Cardiac septum (tissue), 1 donor: ENCODE measurements around the gene CDK17. TPM values are rescaled to one million over a fixed set of nuclear protein-coding genes. Genes with fewer than 3 reads are reported as not detected.

Experiments used
- DNase-seq: peaks from one replicate; pipeline ENCODE4 v3.0.0-alpha.2; 2020; ENCODE audit warnings: low spot score
- intact Hi-C: fragments of 100-400 bp; cut with DNase I; formaldehyde crosslinking; loops from one replicate; pipeline ENCODE4 v1.14.0; 2022
- total RNA-seq: library from RNA; stranded (reverse); fragmentation: NEBNext Ultra II Directional; extraction: Animal tissue kit (Norgen Biotek cat#: 25700); gene quantifications from one replicate; pipeline ENCODE4 v1.2.1, GENCODE V29; 2021
- donor health status: DM: no; HTN: no; CAD: no.

Gene CDK17
- total RNA-seq, 1 donor from 2014 or later = 22.9 TPM

DNA sequence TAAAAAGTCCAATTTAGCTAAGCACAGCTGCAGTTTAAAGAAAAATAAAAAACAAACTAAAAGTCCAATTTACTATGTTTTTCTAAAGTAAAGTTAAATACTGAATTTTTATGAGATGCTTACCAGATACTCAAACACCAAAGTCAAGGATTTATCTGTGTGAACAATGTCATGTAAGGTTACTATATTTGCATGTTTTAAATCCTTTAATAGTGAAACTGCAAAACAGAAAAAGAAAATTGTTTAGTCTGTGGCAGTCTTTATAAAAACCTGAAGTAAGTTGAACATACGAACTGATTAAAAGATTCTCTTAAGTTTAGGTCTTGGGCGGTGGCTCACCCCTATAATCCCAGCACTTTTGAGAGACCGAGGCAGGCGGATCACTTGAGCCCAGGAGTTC, 102.7 kb downstream of the CDK17 start:
- no peak for DNase-seq
- intact Hi-C loops = no loop called here

DNA sequence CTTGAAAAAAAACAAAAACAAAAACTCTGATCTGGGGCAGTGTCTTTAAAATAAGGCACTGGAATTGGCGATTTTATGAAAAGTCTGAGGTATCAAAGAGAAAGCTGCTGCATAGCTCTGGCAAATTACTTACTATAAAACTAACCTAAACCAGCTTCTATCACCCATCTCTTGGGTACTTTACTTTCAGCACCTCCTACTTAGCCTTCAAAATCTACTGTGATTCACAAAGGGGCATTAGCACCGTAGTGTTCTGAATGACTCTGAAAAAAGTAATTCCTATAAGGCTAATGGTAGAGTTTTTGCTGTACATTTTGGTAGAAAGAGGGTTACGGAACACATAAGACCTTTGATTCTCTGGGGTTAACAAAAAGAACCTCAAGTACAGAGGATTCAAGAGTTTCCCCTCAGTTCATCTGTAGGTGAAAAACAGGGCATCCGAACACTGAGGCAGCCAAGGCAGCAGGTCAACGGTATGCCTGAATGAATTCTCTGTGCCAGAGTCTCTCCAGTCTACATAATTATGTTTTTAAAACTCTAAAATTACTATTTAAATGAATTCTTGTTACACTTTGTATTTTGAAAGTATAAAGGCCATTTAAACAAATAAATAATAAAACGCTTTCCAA, 104.6 kb downstream of the CDK17 start:
- intact Hi-C loops = no loop called here

DNA sequence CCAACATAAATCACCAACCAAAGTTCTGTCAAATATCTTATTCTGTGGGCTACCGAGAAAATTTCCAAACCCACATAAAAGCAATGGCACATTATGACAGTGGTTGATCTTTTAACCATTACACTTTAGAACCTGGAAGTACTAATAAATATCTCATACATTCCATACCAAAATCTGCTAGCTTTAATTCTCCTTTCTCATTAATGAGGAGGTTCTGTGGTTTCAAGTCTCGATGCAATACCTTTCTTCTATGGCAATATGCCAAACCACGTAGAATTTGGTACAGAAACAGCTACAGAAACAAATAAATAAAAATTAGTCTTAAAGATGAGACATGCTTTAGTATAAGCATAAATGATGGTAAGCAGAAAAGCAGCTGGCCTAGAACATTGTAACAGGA, 105.4 kb downstream of the CDK17 start:
- DNase-seq = no peak
- intact Hi-C loops = no loop called here

More for the DNA sequence above, 104.6 kb downstream of the CDK17 start:
- DNase-seq = no peak

DNA sequence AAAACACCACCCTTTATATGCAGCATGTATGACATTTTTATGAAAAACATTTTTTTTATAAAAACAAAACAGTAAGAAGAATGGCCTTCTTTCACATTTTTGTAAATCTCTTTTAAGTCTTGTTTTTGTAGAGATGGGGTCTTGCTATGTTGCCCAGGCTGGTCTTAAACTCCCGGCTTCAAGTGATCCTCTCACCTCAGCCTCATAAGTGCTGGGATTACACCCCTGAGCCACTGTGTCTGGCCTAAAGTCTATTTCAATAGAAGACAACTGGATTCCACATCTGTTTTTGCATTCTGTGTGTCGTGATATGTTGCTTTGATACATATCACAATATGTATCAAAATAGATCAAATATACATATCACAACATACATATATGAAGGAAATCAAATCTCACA, 107.1 kb downstream of the CDK17 start:
- intact Hi-C loops = no loop called here

DNA sequence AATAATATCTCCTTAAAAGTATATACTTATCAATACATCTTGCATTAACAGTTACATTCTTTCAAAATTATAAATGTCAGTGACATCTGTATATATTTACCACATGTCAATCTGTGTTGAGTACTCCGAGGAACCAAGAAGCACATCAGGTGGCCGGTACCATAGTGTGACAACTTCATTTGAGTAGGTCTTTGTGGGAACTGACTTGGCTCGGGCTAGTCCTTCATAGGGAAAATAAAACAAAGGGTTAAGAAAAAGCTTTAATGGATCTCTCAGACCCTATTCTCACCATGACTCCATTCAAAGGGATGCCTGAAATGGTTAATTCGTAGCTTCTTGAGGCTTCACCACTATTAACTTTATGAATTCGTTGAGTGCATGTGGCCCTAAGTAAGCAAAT, 111.2 kb downstream of the CDK17 start:
- intact Hi-C loops = no loop called here
- no peak for DNase-seq

More for the DNA sequence above, 107.1 kb downstream of the CDK17 start:
- no peak for DNase-seq

DNA sequence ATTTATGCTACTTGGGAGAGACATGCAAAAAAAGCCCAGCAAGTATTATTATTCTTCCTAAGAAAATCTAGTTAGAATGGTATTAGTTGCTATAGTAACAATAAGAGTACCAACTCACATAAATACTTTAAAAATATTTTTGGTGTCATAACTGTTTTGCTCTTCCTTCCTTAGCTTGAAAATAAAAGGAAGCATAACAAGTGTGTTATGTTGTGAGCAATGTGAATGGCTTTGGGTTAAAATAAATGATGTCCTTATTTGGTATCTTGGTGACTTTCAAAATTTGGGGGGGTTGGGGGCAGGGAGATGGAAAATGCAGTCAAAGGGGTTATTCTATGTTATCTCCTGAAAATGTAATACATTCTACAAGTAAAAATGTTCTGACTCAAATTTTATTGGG, 115.1 kb downstream of the CDK17 start:
- no peak for DNase-seq
- intact Hi-C loops = no loop called here

DNA sequence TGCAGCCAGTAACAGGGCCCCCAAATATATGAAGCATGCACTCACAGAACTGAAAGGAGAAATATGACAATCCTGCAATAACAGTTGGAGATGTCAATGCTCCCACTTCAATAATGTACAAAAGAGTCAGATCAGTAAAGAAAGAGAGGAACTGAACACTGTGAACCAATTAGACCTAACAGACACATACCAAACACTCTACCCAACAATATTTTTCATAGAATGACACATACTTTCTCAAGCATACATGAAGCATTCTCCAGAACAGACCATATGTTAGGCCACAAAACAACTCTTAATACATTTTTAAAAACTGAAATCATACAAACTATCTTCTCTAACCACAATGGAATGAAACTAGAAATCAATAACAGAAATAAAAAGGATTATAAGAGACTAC, 125.9 kb downstream of the CDK17 start:
- DNase-seq = no peak
- intact Hi-C loops = no loop called here

DNA sequence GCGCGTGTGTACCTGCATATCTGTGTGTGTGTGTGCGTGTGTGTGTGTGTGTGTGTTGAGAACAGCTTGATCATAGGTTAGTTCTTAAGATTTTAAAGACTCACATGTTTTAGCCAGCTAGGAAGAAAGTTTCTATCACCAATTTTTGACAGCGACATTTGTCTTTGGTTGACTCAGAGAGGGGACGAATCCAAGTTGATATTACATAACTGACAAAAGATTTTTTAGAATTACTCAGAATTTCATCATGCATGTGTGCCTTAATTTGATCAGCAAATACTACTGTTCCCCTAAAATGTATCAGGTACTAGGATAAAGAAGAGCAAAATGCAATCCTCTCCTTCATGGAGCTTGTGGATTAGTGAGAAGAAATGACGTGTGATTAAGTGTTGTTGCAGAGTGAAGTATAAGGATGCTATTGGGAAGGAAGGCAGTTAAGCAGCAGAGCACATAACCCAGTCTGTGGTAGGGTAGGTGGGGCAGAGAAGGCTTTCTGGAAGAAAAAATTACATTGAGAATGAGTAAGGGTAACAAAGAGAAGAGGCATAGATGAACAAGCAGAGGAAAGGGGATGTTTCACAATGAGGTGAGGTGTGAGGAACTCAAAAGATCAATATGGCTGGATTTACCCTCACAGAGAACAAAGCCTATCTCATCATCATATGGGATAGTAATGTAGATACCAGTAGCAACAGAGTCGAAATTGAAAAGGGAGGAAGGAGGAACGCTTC, 128.6 kb downstream of the CDK17 start:
- intact Hi-C loops = no loop called here
- no peak for DNase-seq

DNA sequence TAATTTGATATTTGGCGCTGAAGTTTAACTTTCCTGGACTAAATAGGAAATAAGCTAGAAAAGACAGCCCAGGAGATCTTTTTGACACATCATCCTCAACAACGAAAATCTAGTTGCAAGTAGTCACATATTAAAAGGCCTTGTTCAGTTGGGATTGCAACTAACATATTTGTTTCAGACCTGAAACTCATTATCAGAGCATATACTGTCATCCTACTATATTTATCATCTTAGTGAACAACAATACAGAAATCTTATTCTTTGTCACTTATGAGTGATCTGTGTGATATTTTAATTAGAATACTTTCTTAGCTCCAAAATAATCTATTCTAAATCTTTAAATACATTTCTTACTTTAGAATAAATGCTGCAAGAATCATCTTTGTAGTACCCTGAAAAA, 134.0 kb downstream of the CDK17 start:
- no peak for DNase-seq
- intact Hi-C loops = no loop called here

DNA sequence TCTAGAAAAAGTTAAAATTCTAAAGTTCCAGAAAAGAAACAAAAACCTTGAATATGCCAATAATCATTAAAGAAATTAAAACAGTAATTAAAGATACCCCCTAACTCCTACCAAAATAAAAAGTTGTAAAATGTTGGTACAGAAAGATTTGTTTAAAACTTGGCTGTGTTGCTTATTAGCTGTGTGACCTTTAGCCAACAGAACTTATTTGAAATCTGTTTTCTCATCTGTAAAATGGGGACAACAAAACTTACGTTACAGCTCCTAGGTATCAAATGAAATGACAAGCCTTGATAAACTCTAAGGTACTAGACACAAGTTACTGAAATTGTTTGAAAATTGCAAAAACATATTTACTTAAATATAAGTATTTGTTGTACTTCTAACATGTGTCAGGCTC, 134.4 kb downstream of the CDK17 start:
- intact Hi-C loops = no loop called here
- no peak for DNase-seq

DNA sequence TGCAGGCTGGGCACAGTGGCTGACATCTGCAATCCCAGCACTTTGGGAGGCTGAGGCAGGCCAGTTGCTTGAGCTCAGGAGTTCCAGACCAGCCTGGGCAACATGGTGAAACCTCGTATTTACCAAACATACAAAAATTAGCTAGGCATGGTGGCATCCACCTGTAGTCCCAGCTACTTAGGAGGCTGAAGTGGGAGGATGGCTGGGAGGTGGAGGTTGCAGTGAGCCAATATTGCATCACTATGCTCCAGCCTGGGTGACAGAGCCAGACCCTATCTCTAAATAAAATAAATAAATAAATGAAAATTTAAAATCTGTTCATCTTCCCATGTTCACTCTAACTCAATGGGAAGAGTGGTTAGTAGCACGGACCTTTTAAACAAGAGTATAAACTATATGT, 134.8 kb downstream of the CDK17 start:
- intact Hi-C loops = no loop called here
- no peak for DNase-seq

DNA sequence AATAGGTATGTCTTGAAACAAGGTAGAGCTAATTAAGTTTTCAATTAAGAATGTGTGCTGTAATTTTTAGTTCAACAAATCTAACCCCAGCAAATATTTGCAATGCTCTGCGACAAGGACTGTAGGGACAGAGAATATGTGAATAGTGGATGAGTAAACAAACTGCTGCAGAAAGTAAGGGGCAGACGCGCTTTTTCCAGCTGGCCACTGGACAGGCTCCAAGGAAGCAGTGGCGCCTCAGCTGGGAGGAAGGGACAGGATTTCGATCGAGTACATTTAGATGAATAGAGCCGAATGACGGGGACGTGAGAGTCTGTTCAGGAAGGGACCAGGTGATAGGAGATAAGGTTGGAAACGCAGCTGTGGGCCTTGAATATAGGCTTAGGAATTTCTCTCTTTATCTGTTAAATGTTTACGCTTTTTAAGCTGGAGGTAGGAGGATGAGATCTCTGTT, 136.8 kb downstream of the CDK17 start:
- intact Hi-C loops = no loop called here
- DNase-seq = no peak

DNA sequence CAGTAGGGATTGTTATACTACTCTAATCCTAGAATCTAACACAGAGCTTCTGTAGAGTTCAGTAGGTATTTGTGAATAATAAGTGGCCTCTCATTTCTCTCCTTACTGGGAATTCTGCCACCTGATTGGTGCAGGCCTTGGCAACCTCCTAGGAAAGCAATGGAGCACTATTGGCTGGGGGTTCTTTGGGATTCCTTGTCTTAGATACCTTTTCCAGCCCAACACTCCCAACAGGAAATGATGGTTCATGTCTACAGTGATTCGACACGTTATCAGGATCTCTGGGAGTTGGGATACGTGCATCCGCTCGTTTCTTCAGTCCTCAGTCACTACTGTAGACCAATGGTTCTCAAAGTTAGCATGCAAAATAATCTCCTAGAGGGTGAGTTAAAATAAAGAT, 138.7 kb downstream of the CDK17 start:
- intact Hi-C loops = no loop called here
- no peak for DNase-seq

DNA sequence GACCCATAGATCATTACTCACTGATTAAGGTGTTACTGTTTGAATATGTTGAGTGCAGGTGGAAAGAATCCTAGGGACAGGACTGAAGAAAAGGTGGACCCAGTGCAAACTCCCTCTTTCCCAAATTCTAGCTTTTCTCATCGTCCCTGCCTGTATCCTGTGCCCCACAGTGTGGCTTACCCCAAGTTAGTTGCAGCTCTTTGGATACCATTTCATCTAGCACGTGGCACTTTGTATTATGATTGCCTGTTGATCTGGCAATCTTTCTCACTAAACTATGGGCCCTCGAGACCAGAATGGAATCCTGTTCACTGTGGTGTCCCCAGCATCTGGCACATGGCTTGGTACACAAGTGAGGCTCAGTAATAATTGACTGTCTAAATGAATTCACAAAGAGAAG, 139.6 kb downstream of the CDK17 start:
- DNase-seq = no peak
- intact Hi-C loops = no loop called here

DNA sequence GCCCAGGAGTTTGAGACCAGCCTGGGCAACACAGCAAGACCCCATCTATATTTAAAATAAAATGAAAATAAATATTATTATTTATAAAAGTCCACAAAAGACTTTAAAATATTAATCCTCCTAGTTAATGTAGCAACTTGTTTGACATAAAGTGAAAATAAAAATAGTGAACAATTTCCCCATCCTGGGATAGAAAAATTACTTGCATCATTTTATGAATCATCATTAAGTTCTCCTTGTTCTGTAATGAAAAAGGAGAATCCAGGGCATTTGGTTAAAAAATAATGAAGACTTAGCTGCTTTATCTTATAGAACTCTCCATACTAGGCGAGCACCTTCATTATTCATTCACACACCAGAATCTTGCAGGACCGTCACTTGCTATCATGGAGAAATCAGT, 140.0 kb downstream of the CDK17 start:
- intact Hi-C loops = no loop called here
- no peak for DNase-seq

DNA sequence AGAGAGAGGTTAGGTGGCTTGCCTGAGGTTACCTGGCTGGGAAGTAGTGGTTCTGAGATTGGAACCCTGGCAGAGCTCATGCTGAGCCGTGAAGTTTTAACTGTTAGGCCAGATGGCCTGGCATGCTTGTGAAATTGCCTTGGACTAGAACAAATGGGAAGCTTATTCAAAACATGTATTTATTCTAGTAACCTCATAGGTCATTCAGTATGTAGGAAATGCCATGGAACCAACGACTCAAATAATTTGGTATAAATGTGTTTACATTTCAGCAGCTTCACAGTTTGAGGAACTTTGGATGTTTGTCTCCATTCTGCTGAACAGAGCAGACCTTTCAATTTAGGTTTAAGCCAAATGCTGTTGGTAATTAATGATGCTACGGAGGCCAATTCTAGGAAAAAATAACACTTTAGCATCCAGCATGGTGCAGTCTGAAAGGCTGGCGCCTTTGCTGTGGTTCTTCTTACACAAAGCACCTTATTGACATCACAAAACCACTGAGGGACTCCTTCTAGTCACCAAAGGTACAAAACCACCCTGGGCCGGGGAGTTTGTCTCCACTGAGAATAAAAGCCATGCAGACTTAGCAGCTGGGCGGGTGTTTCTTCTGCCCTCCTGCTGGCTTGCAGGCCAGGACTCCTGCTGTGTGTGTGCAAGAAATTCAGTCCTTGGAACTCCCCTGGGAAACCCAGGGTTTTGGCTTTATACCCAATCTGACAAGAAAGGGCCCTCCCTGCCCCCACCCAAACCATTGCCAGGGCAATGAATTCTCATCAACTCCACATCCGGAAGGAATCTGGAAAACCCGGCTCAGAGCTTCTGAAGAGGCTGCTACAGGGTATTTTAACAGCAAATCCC, 141.9 kb downstream of the CDK17 start:
- intact Hi-C loops = no loop called here
- no peak for DNase-seq

DNA sequence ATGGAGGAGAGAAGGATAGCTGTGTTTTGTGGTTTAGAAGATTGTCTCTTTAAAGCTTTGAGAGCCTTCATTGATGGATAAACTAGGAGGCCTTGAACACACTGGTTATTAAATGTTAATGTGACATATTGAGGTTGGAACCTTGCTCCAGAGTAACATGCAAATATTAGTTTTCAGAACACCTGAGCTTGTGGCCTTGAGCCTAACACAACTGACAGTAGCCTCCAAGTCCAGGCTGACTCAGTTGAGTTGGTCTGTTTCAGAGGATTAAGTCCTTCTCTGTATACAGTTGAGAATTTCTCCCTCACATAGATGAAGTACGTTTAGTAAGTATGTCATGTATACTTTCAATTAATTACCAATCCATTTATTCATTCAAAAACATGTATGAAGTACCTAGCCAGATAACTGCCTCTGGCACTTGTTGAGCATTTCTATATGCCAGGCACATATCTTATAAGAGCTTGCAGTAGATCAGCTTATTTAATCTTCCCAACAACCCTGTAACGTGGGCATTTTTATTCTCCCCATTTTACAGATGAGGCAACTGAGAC, 142.6 kb downstream of the CDK17 start:
- DNase-seq = no peak
- intact Hi-C loops = no loop called here

DNA sequence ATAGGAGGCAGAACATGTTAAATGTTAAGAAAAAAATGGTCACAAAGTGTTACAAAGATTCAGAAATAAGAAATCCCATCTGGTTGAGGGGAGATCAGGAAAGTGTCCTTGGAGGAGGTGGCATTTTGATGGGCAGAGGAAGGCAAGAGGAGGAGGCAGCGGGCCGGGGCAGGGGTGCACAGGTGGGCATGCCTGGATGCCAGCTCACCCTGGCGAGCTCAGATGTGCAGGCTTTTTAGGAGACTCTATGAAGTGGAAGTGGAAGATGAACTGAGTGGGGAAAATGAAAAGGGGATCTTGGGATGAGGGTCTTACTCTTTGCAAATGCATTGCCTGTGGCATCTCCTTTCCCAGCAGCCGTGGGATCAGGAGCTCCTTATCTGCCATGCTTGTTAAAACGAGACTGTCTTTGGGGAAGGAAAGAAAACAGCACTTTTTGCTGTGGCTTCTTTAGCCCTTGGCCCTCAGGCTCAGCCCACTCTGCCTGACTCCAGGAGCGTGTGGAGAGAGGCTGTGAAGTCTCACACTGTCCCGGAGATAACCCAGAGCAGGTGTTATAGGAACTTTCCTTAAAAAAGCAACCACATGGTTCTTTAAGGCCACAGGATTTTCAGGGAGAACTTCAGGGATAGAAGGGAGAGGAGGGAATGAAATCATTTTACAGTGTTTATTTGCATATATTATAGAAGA, 143.4 kb downstream of the CDK17 start:
- intact Hi-C loops = no loop called here

DNA sequence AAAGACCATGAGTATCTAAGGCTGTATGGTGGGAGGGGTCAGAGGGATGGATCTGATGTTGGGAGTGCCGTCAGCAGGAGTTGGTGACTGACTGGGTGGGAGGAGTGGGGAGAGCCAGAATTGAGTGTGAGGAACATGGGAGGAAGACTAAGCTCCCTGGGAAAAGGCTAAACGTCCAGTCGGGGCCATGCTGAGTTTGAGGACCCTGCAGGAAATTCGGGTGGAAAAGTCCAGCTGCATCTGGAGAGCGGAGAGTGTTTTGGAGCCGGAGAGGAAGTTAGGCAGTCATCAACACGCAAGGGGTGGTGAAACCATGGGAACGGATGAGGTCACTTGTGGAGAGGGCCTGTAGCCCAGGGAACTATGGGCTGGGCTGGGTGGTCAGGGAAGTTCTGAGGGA, 145.2 kb downstream of the CDK17 start:
- intact Hi-C loops = no loop called here
- DNase-seq = no peak

More for the DNA sequence above, 143.4 kb downstream of the CDK17 start:
- DNase-seq = no peak
